HepG2 (cell line): Measurements from ENCODE around the gene TTLL10. TPM values are rescaled to one million over a fixed set of nuclear protein-coding genes. Genes with fewer than 3 reads are reported as not detected.

Experiments used
- ATAC-seq: fragments of 200-7000 bp; cut with Tn5 transposase; 3 replicates; pipeline ENCODE4 v1.9.1; 2020; ENCODE audit warnings: mild to moderate bottlenecking, moderate library complexity
- BruUV-seq: library from RNA; stranded (reverse); fragments of 400-500 nt; replicated peaks from 2 replicates; lab custom pipeline; 2021; lab: Mats Ljungman, UMichigan
- CTCF ChIA-PET: fragments of 300-600 bp; formaldehyde crosslinking; extraction: SDS; loops from one replicate; lab custom pipeline; 2021; ENCODE audit warnings: low total read pairs, inconsistent platforms, low intra/inter-chr PET ratio; lab: Yijun Ruan, JAX
- POLR2A ChIA-PET: fragments of 350-600 bp; sonication (Branson Sonifier 250); formaldehyde crosslinking; loops from one replicate; lab custom pipeline; 2020; ENCODE audit warnings: antibody characterized with exemption, inconsistent platforms; lab: Yijun Ruan, JAX
- DNase-seq: peaks from one replicate; pipeline ENCODE4 v3.0.0-alpha.2; 2015; ENCODE audit warnings: low spot score
- FAIRE-seq: peaks from 3 replicates; lab custom pipeline; 2011; peaks lifted over from hg19 to GRCh38; lab: Jason Lieb, UNC
- H2AFZ ChIP-seq: one replicate; pipeline ENCODE4 v1.6.1; 2011; ENCODE audit warnings: low read length, inconsistent platforms
- H3K27ac ChIP-seq: fragments of 300-600 bp; 3 replicates; pipeline ENCODE4 v1.8.0; 2011; ENCODE audit warnings: mixed run types, mild to moderate bottlenecking, mixed read lengths, low read length, inconsistent platforms; ENCODE audit not compliant: insufficient read depth; ENCODE audit errors: extremely low read length
- H3K27me3 ChIP-seq, 2 experiments: fragments of 200-600 bp in 1 of 2; 2 replicates in 1 of 2; 3 replicates in 1 of 2; pipeline versions ENCODE4 v1.6.0 to v1.8.0; 2011; ENCODE audit warnings: low read length in 2 of 2, mild to moderate bottlenecking in 2 of 2, moderate library complexity in 2 of 2, inconsistent platforms in 1 of 2; ENCODE audit not compliant: insufficient read depth in 2 of 2, control insufficient read depth in 1 of 2
- H3K36me3 ChIP-seq, 2 experiments: fragments of 200-600 bp in 1 of 2; replicated peaks in 1 of 2; 2 replicates in 1 of 2; 3 replicates in 1 of 2; pipeline versions ENCODE4 v1.5.1 to v1.8.0; 2011; ENCODE audit warnings: low read length in 2 of 2, inconsistent platforms in 1 of 2; ENCODE audit not compliant: insufficient read depth in 2 of 2, control insufficient read depth in 1 of 2
- H3K4me1 ChIP-seq: 2 replicates; pipeline ENCODE4 v1.5.1; 2012; ENCODE audit warnings: low read length, inconsistent platforms; ENCODE audit not compliant: insufficient read depth
- H3K4me2 ChIP-seq: 2 replicates; pipeline ENCODE4 v1.6.0; 2011; ENCODE audit warnings: low read depth, low read length, inconsistent platforms
- H3K4me3 ChIP-seq, 3 experiments: fragments of 200-600 bp in 1 of 3; sonication (generic), shearing (Covaris generic) in 1 of 3; replicated peaks in 1 of 3; 2 replicates each; pipeline ENCODE4 v1.5.1; 2011 to 2016; ENCODE audit warnings: low read length in 3 of 3, inconsistent platforms in 2 of 3, low read depth in 2 of 3, mild to moderate bottlenecking in 2 of 3, control low read depth in 1 of 3, mixed read lengths in 1 of 3; ENCODE audit not compliant: insufficient read depth in 1 of 3
- H3K79me2 ChIP-seq: one replicate; pipeline ENCODE4 v1.6.1; 2011; ENCODE audit warnings: low read length, inconsistent platforms; ENCODE audit not compliant: insufficient read depth
- H3K9ac ChIP-seq: 2 replicates; pipeline ENCODE4 v1.6.0; 2011; ENCODE audit warnings: mild to moderate bottlenecking, low read depth, low read length, inconsistent platforms; ENCODE audit not compliant: insufficient read depth
- H3K9me3 ChIP-seq: 2 replicates; pipeline ENCODE4 v1.5.1; 2012; ENCODE audit warnings: mild to moderate bottlenecking, low read length
- H4K20me1 ChIP-seq: 2 replicates; pipeline ENCODE4 v1.6.0; 2011; ENCODE audit warnings: inconsistent platforms, mild to moderate bottlenecking, low read length, moderate library complexity; ENCODE audit not compliant: insufficient read depth
- GABPA ChIP-seq, 2 experiments: IDR thresholded peaks; 2 replicates each; pipeline ENCODE4 v1.6.1; 2011 to 2016; ENCODE audit warnings: low read depth in 2 of 2, low read length in 1 of 2, missing biosample characterization in 1 of 2, missing genetic modification characterization in 1 of 2
- HOMEZ ChIP-seq: IDR thresholded peaks from 2 replicates; pipeline ENCODE4 v1.6.1; 2016; ENCODE audit warnings: low read depth
- NFAT5 ChIP-seq: sonication (generic); formaldehyde crosslinking; IDR thresholded peaks from 2 replicates; pipeline ENCODE4 v1.4.0; 2020; ENCODE audit warnings: missing genetic modification reagents
- ZFP1 ChIP-seq: IDR thresholded peaks from 2 replicates; pipeline ENCODE4 v1.6.1; 2016
- ZNF546 ChIP-seq: sonication (generic); formaldehyde crosslinking; conservative IDR thresholded peaks from 2 replicates; pipeline ENCODE4 v1.8.1; 2023; ENCODE audit warnings: mild to moderate bottlenecking, missing genetic modification reagents
- ZNF878 ChIP-seq: sonication (generic); formaldehyde crosslinking; IDR thresholded peaks from 2 replicates; pipeline ENCODE4 v1.8.1; 2023; ENCODE audit warnings: mild to moderate bottlenecking, missing genetic modification reagents, moderate library complexity
- ZXDC ChIP-seq: sonication (generic); formaldehyde crosslinking; IDR thresholded peaks from 2 replicates; pipeline ENCODE4 v1.5.0; 2020; ENCODE audit warnings: mild to moderate bottlenecking, missing genetic modification reagents
- WGBS: methylation state at CpG from one replicate; pipeline ENCODE4 v1.1.6; 2017; ENCODE audit warnings: low lambda C conversion rate; 5-methylcytosine and 5-hydroxymethylcytosine counted together
- in situ Hi-C: cut with HindIII; loops from 2 replicates; pipeline ENCODE4 v1.10.0; 2017; ENCODE audit warnings: low pct_unique_long_range_greater_than_20kb; ENCODE audit not compliant: extremely low pct_ligation_motif_present
- intact Hi-C: fragments of 100-400 bp; cut with micrococcal nuclease; formaldehyde crosslinking; loops from one replicate; pipeline ENCODE4 v1.10.0; 2022; ENCODE audit not compliant: unreplicated experiment
- polyA plus RNA-seq, 8 experiments: library from polyadenylated mRNA; depleted of rRNA in 3 of 8; stranded (reverse) in 7 of 8; unstranded in 1 of 8; fragments of >200 nt; fragmentation: Illumina TruSeq in 4 of 8; extraction: Trizol in 4 of 8; gene quantifications; 2 replicates each; pipeline versions ENCODE4 v1.2.1 to v1.2.3, GENCODE V29; 2011 to 2016; ENCODE audit warnings: low read depth in 4 of 8, missing spikeins in 1 of 8, mixed read lengths in 1 of 8; ENCODE audit not compliant: insufficient read depth in 1 of 8
- total RNA-seq, 5 experiments: library from RNA; depleted of rRNA; stranded (reverse); fragments of >200 nt; fragmentation: Illumina TruSeq; extraction: Trizol; gene quantifications; 2 replicates each; pipeline ENCODE4 v1.2.3, GENCODE V29; 2016; ENCODE audit warnings: low read depth in 1 of 5

TTLL10 gene
- total and polyA plus RNA-seq, 2 of the 13 experiments (the other 11 are each of a cell fraction or from before 2014, with no cell fraction given), result not detected

- no peak for TF ChIP-seq HOMEZ
- TF ChIP-seq ZNF878 (CRISPR knock-in tag), result no peak
- no peak for TF ChIP-seq ZNF546 (CRISPR knock-in tag)
- no peak for TF ChIP-seq ZXDC (CRISPR knock-in tag)
Measured at GRCh38 chr1:1211541-1212441, 38.1 kb downstream of the TTLL10 start (continued).

GRCh38 chr1:1212780-1213344, 39.2 kb downstream of the TTLL10 start:
- no peak for TF ChIP-seq NFAT5 (CRISPR knock-in tag)
- no peak for TF ChIP-seq GABPA (IDR thresholded peaks at IDR 0.05; ENCODE audit: low read depth, low read length)
- peak; percentile 46; the same call in 1 of the 2 replicates for TF ChIP-seq GABPA (CRISPR knock-in tag; IDR thresholded peaks at IDR 0.05; ENCODE audit: low read depth)
- no peak for TF ChIP-seq ZFP1 (CRISPR knock-in tag)
- no peak for TF ChIP-seq HOMEZ
- Histone ChIP-seq H4K20me1 (no peaks in the 10 kb centered on the region), H3K9me3 (no peaks in the 10 kb centered on the region), H3K36me3 (peaks cover 0 to 9% of the 10 kb centered on the region in 2 experiments; a peak in 1 of 5 replicates), H3K4me3 (no peak overlapping the region), H2AFZ (no peak overlapping the region), H3K9ac (no peak overlapping the region), H3K4me2 (no peak overlapping the region), H3K4me1 (no peaks in the 10 kb centered on the region), H3K27ac (no peak overlapping the region), H3K27me3 (peaks cover 5 to 48% of the 10 kb centered on the region in 2 experiments; a peak in 3 of 5 replicates), H3K79me2 (no peaks in the 10 kb centered on the region)
- ChIA-PET POLR2A (no interaction called here), CTCF (no interaction called here)
- FAIRE-seq, result no peak
- in situ Hi-C loops (no loop called here), intact Hi-C loops (no loop called here)
- BruUV-seq, result no TSS peak
- no peak for DNase-seq
- peak; percentile 32 for ATAC-seq
- whole genome bisulfite sequencing, result no CpG with 5 or more reads among the region's 24 CpGs
